GM18909 (cell line): ENCODE results near the gene FGD6.
"Not testable (repeated sequence)": the region's sequence is repeated elsewhere in the genome, so short reads cannot be mapped to it uniquely, and the experiment has no call there.

Experiments
- ATAC-seq: cut with Tn5 transposase; IDR thresholded peaks from one replicate; pipeline ENCODE4 v1.9.1; 2021; ENCODE audit warnings: mild to moderate bottlenecking; ENCODE audit not compliant: unreplicated experiment, poor library complexity

FGD6 gene

GRCh38 chr12:95206916-95207315, 10.4 kb downstream of the FGD6 start:
- ATAC-seq: no peak

- no peak for ATAC-seq
These were observed 11.6 kb downstream of the FGD6 start for GRCh38 chr12:95205685-95206084.

GRCh38 chr12:95205016-95205624, 12.1 kb downstream of the FGD6 start:
- no peak for ATAC-seq

GRCh38 chr12:95204141-95204866, 13.0 kb downstream of the FGD6 start:
- no peak for ATAC-seq

GRCh38 chr12:95203487-95204030, 13.7 kb downstream of the FGD6 start:
- ATAC-seq: no peak

DNA sequence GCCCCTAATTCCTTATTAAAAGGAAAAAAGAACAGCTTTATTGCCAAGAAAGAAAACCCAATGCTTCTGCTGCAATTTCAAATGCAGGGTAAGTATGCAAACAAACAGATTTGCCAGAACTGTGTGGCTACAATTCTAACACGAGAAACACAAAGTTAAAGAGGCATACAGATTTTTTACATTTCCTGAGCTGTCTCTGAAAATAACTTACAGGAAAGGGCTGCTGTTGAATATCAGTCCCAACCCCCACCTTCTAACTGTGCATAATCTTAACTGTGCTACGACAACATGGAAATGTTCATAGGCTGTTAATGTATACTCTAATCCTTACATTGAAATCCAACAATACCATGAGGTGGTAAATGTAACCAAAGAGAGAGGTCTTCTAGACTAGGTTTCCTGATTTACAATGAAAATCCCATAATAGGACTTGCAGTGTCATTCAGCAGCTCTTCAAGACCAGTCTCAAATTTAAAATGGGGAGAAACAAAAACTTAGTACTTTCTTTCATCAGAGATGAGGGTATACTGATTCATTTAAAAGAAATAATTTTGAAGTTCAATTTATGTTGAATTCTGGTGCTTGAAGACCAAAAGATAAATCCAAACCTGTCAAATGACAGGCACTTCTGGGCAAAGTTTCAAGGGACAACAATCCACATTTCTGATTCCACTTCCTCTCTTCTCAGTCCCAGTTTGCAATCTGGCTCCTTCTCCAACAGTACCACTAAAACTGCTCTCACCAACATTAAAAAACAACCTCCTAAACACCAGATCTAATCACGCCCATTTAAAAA, 14.4 kb downstream of the FGD6 start:
- ATAC-seq: no peak

DNA sequence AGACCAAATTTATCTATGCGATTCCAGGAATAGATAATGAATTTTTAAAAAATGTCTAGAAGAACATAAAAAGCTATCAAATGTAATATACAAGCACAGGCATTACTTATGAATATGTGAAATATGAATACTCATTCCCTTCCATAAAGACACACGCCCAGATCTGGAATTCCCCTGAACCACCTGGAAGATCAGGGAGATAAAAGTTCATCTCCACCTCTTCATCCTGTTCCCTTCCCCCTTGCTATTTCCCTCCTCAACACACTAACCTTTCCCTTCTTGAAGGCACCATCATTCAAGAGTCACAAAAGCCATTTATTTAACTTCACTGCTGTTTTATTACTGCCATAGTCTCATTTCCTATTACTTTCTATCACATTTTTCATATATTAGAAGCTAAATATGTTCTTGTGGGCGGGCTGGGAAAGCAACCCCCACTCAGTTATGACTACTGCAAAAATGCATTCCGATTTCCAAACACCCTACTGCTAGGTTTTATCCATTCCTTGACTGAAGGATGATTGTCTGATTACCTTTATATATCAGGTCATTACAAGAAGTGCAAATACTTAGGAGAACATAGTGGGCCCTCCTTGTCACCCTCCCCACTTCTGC, 16.1 kb downstream of the FGD6 start:
- ATAC-seq: no peak

DNA sequence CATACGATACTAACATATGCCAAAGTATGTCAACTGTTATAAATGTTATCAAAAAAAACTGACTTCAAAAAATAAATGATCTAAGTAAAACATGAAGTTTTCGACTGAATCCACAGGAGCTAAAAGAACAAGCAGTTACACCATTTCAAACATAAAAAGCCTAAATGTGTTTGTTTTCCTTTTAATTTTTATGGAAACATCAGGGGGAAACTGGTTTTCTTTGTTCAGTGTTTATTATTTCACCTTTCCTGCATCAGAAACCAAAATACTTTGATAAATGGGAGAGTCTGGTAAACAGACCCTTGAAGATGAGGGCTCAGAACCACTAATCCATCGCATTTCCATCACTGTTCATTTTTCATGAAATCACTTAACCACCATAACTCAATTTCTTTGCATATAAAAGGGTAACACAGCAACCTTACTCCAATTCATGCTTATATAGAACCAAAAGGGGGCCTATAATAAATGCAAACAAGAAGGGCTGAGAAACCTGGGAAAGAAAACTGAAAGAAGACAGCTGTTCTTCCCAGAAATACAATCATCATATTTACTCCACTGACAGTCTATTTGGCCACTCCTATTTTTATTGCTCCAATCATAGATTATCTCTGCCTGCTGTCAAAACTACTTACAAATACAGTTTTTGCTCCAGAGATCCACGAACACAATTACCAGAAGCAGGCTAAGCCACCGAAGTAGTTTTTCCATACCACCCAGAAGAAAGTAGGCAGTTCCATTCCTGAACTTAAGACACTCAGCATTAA, 17.0 kb downstream of the FGD6 start:
- no peak for ATAC-seq

DNA sequence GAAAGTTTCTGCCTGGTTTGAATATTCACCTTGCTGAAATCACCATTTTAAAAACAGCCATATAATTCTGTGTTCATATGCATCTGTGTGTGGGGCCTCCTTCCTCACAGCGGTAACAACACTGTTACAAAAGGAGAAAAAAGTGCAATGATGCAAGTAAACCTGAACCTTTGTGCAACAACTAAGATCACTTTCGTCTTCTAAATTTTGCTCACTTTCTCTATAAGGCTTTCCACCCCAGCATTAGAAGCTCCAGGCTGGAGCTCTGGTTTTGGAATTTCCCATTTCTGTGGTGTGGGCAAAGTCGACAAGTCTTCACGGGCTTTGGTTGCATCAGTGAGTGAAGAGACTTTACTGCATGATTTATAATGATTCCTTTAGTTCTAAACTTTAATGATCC, 18.4 kb downstream of the FGD6 start:
- peak; percentile 72 for ATAC-seq

DNA sequence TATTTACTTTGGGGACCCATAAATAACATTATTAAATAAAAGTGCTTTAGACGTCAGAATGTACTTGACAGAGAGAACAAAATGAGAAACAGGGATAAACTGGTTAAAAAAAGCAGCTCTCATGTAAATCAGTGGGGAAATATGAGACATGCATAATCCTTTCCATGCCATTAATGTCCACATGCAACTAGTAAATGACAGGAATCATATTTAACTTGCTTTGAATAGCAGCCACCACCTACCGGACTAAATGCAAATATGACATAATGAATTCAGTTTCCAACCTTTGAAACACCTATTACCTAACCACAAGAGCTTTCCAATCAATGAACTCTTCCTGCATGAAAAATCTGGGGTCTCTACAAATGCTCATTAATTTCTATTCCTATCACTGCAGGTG, 19.6 kb downstream of the FGD6 start:
- no peak for ATAC-seq

DNA sequence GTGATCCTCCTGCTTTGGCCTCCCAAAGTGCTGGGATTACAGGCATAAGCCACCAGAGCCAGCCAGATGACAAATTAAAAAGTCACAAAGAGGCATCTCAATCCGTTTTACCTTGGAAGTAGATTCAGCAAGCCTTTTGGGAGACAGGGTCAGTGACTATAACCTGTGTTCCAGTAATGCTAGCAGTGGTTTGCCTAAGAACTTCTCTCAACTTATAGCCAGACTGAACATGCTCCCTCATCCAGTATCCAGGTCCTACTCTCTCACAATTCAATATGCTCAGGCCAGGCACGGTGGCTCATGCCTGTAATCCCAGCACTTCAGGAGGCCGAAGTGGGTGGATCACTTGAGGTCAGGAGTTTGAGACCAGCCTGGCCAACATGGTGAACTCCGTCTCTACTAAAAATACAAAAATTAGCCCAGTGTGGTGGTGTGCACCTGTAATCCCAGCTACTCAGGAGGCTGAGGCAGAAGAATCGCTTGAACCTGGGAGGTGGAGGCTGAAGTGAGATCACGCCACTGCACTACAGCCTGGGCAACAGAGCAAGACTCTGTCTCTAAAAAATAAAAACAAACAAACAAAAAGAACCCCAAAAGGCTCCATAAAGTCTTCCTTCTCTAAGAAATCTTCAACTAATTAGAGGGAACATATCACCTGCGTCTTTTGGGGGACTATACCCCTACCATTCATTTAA, 20.2 kb downstream of the FGD6 start:
- not testable (repeated sequence) for ATAC-seq

DNA sequence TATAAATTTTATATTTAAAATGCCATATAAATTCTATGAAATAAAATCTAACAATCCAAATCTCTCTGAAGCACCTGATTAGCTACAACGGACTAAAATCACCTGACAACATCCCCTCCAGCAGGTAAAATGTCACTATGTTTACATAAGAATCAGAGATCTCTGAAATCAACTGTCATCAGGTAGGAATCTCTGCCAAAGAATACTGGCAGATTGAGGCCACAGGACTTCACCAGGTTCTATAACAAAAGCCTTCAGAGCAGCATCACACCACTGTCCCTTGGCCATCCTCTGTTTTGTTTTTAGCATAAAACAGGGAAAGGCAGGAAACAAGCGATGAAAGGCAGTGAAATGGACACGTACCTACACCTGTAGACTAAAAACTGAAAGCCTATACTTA, 22.1 kb downstream of the FGD6 start:
- no peak for ATAC-seq

- ATAC-seq: no peak
These were observed 24.1 kb downstream of the FGD6 start for GRCh38 chr12:95193139-95193538.

DNA sequence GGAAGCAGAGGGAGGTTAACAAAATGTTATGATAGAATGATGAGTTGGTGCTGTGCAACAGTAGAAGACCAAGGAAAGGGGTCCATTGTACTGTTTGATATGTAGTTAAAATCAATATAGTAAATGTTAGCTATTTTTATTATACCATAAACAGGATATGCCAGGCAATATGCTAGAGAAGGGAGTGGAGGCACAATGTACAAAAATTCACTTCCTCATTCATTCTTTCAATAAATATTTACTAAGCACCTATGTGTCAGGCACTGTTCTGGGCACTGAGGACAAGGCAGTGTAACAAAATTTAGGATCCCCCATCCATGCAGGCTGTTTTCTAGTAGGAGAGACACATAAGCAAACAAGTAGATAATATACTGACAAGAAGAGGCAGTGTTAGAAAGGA, 25.0 kb downstream of the FGD6 start:
- ATAC-seq: no peak

DNA sequence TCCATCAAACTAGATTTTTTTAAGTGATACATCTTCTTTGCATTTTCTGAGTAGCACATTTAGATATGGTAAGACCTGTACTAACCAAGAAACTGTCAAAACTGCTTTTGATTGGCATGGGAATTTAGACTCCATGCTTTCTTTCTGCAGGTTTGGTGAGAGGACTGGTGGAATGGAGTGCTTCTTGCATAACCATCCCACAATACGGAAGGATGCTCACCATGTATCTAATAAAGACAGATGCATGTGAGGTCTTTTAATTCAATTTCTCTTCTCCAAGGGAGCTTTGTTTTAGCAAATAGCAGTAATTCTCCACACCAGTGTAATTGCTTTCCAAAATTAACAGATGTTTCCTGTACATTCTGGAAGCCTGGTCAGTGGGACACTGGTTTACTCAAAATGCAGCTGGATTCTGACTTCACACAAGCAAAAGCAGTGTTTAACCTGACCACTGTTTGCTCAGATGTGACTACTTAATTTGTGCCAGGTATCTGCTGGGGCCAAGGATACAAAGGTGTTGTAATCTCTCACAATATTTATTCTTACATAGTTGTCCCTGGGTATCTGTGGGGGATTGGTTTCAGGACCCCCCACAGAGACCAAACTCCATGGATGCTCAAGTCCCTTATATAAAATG, 26.1 kb downstream of the FGD6 start:
- ATAC-seq: no peak

DNA sequence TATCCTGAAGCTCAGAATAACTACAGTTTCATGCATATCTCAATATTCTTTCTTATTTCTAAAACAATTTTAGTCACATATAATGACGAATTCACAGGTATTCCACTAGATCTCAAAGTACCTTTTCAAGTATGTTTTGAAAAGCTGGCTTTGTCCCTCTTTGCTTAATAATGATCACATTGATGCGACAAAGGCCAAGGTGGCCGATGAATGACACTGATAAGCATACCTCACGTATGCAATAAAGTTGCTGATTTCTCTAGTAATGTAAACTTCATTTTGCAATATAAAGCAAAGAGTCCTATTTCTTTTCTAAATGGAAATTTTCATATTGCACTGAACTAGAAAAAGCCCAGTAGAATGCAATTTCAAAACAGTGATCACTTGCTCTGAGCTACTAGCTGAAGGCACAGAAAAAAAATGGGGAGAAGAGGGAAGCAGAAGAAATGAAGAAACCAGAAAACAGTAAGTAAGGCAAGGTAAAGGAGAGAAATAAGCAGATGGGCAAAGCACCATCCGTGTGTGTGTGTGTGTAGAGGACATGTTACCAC, 29.3 kb downstream of the FGD6 start:
- no peak for ATAC-seq

DNA sequence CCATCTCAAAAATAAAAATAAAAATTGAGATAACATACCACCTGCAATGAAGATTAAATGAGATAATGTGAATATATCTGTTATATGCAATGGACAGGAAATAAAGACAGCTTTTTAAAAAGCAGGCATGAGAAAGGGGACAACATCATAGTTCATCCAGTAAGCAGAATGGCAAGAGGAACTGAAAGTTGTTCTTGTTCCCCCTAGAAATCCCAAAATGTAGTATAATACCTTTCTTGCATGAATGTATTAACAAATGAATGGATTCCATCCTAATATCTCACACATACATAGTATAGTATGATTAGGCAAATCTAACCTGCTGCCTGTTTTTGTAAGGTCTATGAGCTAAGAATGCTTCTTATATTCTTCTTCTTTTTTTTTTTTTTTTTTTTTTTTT, 31.4 kb downstream of the FGD6 start:
- ATAC-seq: no peak

GRCh38 chr12:95185072-95185471, 32.2 kb downstream of the FGD6 start:
- no peak for ATAC-seq

DNA sequence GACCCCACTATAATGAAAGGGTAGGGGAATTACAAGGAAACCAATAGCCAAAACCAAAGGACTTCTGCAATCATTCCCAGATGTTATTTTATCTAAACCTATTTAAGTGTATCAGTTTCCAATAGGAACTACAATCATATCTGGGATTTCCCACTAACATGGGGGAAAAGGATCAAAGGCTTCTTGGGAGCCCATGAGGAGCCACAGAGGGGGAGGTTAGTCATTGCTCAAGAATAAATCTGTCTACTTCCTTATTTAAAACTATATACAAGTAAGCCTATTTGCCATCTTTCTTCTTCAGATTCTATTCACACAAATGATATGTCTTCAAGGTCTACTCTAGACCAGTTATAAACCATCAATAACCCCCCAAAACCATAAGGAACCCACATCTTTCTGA, 33.1 kb downstream of the FGD6 start:
- ATAC-seq: no peak
